Adipocyte (in vitro differentiated cells): Measurements from ENCODE around the gene GRIK2.

Source experiments
- DNase-seq: peaks from one replicate; pipeline ENCODE4 v3.0.0-alpha.2; 2015; ENCODE audit warnings: low read depth
- H3K27me3 ChIP-seq: replicated peaks from 2 replicates; pipeline ENCODE4 v1.7.0; 2013; ENCODE audit warnings: mild to moderate bottlenecking, low read length, moderate library complexity; ENCODE audit not compliant: control insufficient read depth, insufficient read depth
- H3K36me3 ChIP-seq: 2 replicates; pipeline ENCODE4 v1.7.0; 2013; ENCODE audit warnings: low read length, mild to moderate bottlenecking, moderate library complexity; ENCODE audit not compliant: control insufficient read depth, insufficient read depth, severe bottlenecking
- H3K4me1 ChIP-seq: 2 replicates; pipeline ENCODE4 v1.7.0; 2013; ENCODE audit warnings: mild to moderate bottlenecking, low read length, moderate library complexity; ENCODE audit not compliant: control insufficient read depth, insufficient read depth
- H3K4me3 ChIP-seq: 2 replicates; pipeline ENCODE4 v1.7.0; 2013; ENCODE audit warnings: mild to moderate bottlenecking, low read length, moderate library complexity
- H3K9ac ChIP-seq: 2 replicates; pipeline ENCODE4 v1.7.0; 2013; ENCODE audit warnings: mild to moderate bottlenecking, low read length, moderate library complexity
- H3K9me3 ChIP-seq: 2 replicates; pipeline ENCODE4 v1.7.0; 2013; ENCODE audit warnings: mild to moderate bottlenecking, low read length, moderate library complexity; ENCODE audit not compliant: control insufficient read depth

The GRIK2 gene

GRCh38 chr6:101883505-101883904 lies 490.0 kb downstream of the GRIK2 start:
- Histone ChIP-seq H3K36me3 (no peaks in the 10 kb centered on the region), H3K9ac (no peak overlapping the region), H3K4me3 (no peak overlapping the region), H3K4me1 (no peaks in the 10 kb centered on the region), H3K27me3 (no peaks in the 10 kb centered on the region), H3K9me3 (no peaks in the 10 kb centered on the region)
- DNase-seq = peak; percentile 34

GRCh38 chr6:101887532-101887931 lies 494.0 kb downstream of the GRIK2 start:
- no peaks in the 10 kb centered on the region for H3K36me3 ChIP-seq
- no peaks in the 10 kb centered on the region for H3K9me3 ChIP-seq
- no peaks in the 10 kb centered on the region for H3K4me1 ChIP-seq
- H3K27me3 ChIP-seq = no peaks in the 10 kb centered on the region
- DNase-seq = no peak
- H3K9ac ChIP-seq = no peak overlapping the region
- H3K4me3 ChIP-seq = no peak overlapping the region

DNA sequence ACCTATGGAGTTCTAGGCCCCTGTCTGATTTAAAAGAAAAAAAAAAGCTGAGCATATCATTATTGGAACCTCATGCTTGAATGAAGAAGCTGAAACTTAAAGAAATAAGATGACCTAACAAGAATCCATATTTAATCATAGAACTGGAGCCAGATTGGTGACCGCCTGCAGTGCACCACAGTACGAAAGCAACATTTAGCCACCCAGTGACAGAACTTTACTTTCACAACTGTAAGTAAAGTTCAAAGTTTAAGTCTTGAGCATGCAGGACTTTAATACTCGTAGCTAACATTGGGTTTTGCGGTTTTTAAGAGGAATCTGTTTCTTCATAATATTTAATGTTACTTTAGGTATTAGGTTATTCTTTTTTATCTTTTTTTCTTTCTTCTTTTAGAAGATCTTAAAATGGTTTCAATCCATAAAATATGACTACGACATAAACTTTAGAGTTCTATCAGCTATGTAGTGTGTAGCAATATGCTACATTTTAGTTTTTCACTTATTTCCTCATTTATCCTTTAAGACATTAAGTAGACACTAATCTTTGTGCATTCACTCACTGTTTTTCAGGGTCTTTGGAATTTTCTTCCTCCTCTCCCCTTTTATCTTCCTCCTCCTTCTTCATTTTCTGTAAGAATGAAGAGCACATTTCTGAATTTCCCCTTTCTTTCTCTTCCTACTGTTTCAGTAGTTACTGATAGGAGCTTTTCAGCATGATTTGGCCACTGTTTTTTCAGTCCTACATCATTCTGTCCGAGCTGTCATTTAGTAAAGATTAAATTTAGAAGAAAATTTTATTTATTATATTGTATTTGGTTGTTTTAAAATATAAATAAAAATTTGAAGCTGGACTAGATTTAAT lies 514.1 kb downstream of the GRIK2 start:
- Histone ChIP-seq H3K9me3 (no peaks in the 10 kb centered on the region), H3K27me3 (no peaks in the 10 kb centered on the region), H3K4me1 (no peaks in the 10 kb centered on the region), H3K36me3 (no peaks in the 10 kb centered on the region), H3K9ac (no peak overlapping the region), H3K4me3 (no peak overlapping the region)
- no peak for DNase-seq

DNA sequence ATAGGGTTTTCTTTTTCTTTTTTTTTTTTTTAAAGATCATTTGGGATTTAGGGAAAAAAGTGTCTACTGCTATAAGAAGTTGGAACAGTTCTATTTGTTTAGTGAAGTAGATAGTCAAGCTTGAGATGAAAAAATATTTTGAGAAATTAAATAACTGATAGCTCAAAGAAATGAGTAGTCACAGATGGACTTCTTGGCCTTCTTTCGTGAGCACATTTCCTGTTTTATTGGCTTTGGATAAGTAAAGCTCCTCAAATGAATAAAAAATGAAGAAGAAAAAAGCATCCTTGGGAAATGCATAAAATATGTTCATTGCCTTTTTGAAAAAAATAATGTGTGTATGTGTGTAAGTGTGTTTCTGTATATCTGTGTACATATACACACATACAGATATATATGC lies 515.9 kb downstream of the GRIK2 start:
- no peak overlapping the region for H3K9ac ChIP-seq
- no peak overlapping the region for H3K4me3 ChIP-seq
- no peaks in the 10 kb centered on the region for H3K4me1 ChIP-seq
- no peaks in the 10 kb centered on the region for H3K27me3 ChIP-seq
- H3K36me3 ChIP-seq = no peaks in the 10 kb centered on the region
- DNase-seq = no peak
- H3K9me3 ChIP-seq = no peaks in the 10 kb centered on the region

GRCh38 chr6:101912311-101912710 lies 518.8 kb downstream of the GRIK2 start:
- Histone ChIP-seq H3K9ac (no peak overlapping the region), H3K4me1 (no peaks in the 10 kb centered on the region), H3K4me3 (no peak overlapping the region), H3K36me3 (no peaks in the 10 kb centered on the region), H3K9me3 (no peaks in the 10 kb centered on the region), H3K27me3 (no peaks in the 10 kb centered on the region)
- DNase-seq = no peak

DNA sequence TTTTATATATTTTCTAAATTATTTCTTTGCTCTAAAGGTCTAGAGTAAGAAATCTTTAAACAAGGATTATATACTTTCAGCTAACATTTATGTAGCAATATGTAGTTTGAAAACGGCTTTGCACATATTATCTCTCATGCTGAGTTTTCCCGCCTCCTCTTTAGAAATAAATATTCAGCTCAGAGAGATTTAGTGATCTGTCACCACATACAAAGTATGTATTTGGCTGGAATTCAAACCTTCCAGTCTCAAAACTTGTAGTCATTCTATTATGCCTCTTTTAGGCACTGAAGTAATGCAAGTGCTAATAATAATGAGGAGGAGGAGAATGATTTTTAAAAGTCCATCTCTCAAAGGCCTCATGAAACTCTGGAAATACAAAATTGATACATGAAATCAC lies 525.0 kb downstream of the GRIK2 start:
- DNase-seq = no peak
- Histone ChIP-seq H3K36me3 (no peaks in the 10 kb centered on the region), H3K4me1 (no peaks in the 10 kb centered on the region), H3K4me3 (no peak overlapping the region), H3K9ac (no peak overlapping the region), H3K9me3 (no peaks in the 10 kb centered on the region), H3K27me3 (no peaks in the 10 kb centered on the region)

- H3K9me3 ChIP-seq = no peaks in the 10 kb centered on the region
- no peaks in the 10 kb centered on the region for H3K4me1 ChIP-seq
- H3K4me3 ChIP-seq = no peak overlapping the region
- H3K9ac ChIP-seq = no peak overlapping the region
- DNase-seq = no peak
- no peaks in the 10 kb centered on the region for H3K36me3 ChIP-seq
- H3K27me3 ChIP-seq = no peaks in the 10 kb centered on the region
Observed at GRCh38 chr6:101921829-101922450, 528.4 kb downstream of the GRIK2 start.

DNA sequence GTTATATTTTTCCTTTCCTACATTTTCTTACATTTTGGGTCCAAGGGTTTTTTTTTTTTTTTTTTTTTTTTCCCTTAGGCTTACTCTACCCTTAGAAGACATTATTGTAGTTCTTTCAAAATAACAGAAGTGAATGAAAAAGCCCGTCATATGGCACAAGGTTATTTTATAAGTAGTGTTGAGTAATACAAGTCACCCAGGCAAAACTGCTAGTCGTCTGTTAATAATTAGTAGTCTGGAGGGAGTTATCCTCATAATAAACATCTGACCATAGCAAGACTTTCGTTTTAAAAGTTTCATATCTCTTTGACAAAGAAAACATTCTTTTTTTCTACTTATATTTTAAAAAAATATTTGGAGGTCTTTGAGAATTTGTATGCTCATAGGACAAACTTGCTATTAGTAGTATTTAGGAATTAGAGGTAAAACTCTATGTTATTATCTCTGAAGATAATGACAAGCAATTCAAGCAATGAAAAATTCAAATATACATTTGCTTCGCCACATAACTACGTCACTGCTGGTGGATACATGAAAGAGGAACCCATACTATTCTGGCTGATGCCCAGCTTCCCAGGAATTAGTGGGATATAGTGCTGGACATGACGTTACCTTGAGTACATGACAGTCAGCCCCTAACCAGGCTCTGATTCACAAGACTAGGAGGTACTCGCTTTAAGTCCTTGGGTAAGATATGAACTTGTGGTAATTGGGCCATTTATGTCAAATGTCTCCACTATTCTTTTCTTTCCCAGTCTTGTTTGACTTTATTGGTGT lies 532.8 kb downstream of the GRIK2 start:
- H3K27me3 ChIP-seq = no peaks in the 10 kb centered on the region
- peaks cover 1% of the 10 kb centered on the region for H3K4me1 ChIP-seq
- H3K36me3 ChIP-seq = no peaks in the 10 kb centered on the region
- peak; percentile 54 for DNase-seq
- H3K4me3 ChIP-seq = no peak overlapping the region
- no peaks in the 10 kb centered on the region for H3K9me3 ChIP-seq
- no peak overlapping the region for H3K9ac ChIP-seq

DNA sequence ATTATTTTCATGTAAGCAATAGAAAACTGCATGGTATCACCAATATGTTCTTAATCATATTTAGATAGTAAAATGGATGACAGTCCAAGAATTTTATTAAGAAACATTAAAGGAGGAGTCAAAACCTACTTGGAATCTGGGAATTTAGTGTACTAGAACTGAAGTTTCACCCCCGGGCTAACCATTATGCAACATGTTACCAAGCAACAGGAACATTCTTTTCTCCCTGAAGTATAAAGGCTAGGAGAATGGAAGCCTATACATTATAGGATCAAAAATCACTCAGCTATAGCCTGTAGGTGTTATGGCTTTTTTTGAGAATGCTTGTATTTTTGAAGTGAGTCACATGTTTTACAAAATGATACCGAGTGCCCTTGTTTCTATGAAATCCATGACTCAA lies 538.3 kb downstream of the GRIK2 start:
- Histone ChIP-seq H3K4me3 (no peak overlapping the region), H3K36me3 (no peaks in the 10 kb centered on the region), H3K9ac (no peak overlapping the region), H3K27me3 (no peaks in the 10 kb centered on the region), H3K4me1 (peaks cover 27% of the 10 kb centered on the region), H3K9me3 (no peaks in the 10 kb centered on the region)
- peak; percentile 74 for DNase-seq

- no peak for DNase-seq
- no peaks in the 10 kb centered on the region for H3K27me3 ChIP-seq
- H3K4me3 ChIP-seq = no peak overlapping the region
- H3K36me3 ChIP-seq = no peaks in the 10 kb centered on the region
- peaks cover 33% of the 10 kb centered on the region for H3K4me1 ChIP-seq
- no peaks in the 10 kb centered on the region for H3K9me3 ChIP-seq
- H3K9ac ChIP-seq = no peak overlapping the region
Observed at GRCh38 chr6:101932704-101933103, 539.2 kb downstream of the GRIK2 start.

GRCh38 chr6:101935732-101936131 lies 542.2 kb downstream of the GRIK2 start:
- Histone ChIP-seq H3K27me3 (no peaks in the 10 kb centered on the region), H3K4me1 (peaks cover 34% of the 10 kb centered on the region), H3K4me3 (peak overlapping the region; percentile 20), H3K36me3 (no peaks in the 10 kb centered on the region), H3K9ac (no peak overlapping the region), H3K9me3 (no peaks in the 10 kb centered on the region)
- DNase-seq = peak; percentile 56
